GM12891 (cell line): ENCODE measurements around the gene CBX1.

Source experiments
- PAX5 ChIP-seq: IDR thresholded peaks from 2 replicates; pipeline ENCODE4 v1.6.1; 2011; ENCODE audit warnings: low read length, moderate library complexity, mild to moderate bottlenecking; ENCODE audit not compliant: insufficient read depth, severe bottlenecking
- POLR2A ChIP-seq: IDR thresholded peaks from 2 replicates; pipeline ENCODE4 v1.6.1; 2011; ENCODE audit warnings: low read depth, low read length, control low read depth
- POLR2AphosphoS5 ChIP-seq: IDR thresholded peaks from 2 replicates; pipeline ENCODE4 v1.6.1; 2011; ENCODE audit warnings: low read depth, low read length, control low read depth
- POU2F2 ChIP-seq: IDR thresholded peaks from 2 replicates; pipeline ENCODE4 v1.6.1; 2011; ENCODE audit warnings: low read depth, mild to moderate bottlenecking, control low read depth, low read length, moderate library complexity
- SPI1 ChIP-seq: IDR thresholded peaks from 2 replicates; pipeline ENCODE4 v1.6.1; 2011; ENCODE audit warnings: low read depth, low read length, control low read depth
- TAF1 ChIP-seq: IDR thresholded peaks from 2 replicates; pipeline ENCODE4 v1.6.1; 2011; ENCODE audit warnings: low read depth, low read length, control low read depth

DNA sequence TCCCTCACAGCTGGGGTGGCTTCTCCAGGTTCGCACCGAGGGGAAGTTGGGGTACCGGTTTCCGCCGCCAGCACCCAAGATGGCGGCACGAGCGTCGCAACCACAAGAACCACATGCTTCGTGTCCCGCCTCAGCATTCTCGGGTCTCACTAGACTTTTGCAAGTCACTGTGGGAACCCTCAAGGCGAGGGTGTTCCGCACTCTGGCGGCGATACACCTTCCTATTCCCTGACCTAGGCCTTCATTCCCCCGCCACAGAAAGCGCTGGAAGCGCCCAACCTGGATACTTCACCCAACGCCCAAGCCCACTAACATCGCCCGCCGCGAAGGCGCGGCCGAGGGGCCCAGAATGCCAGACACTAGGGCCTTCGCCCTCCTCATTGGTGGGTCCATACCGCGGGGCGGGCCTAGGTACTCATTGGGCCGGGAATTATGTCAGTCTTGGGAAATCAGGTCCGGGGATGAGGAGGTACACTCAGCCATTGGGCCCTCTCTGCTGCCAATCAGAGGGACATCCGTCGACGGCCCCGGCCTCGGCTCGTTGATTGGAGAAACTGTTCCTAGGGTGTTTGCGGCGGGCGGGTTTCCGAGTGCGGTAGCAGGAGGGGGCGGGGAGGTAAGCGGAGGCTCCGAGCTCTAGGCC, 53.4 kb downstream of the CBX1 start, which contains the start of gene NFE2L1:
- TF ChIP-seq POLR2A (peak; percentile 87), POLR2AphosphoS5 (peak; percentile 94), TAF1 (peak; percentile 31; the same call in 1 of the 2 replicates), SPI1 (peak; percentile 62; the same call in 1 of the 2 replicates), POU2F2 (no peak), PAX5 (no peak)
